CD4-positive, alpha-beta memory T cell (primary cell): ENCODE measurements around the gene GREB1L. TPM values are rescaled to one million over a fixed set of nuclear protein-coding genes. Genes with fewer than 3 reads are reported as not detected.

Source experiments
- CTCF ChIA-PET: fragments of 350-600 bp; sonication (Branson Sonifier 250); formaldehyde crosslinking; loops from one replicate; lab custom pipeline; 2021; ENCODE audit warnings: inconsistent platforms; ENCODE audit not compliant: partially characterized antibody; lab: Charles Lee
- POLR2A ChIA-PET: fragments of 350-600 bp; sonication (Branson Sonifier 250); formaldehyde crosslinking; loops from one replicate; lab custom pipeline; 2021; ENCODE audit not compliant: partially characterized antibody; lab: Charles Lee
- DNase-seq, 5 donors: peaks; one replicate each; pipeline versions ENCODE4 v3.0.0 to v3.0.0-alpha.2; 2020 to 2022; ENCODE audit warnings: mixed read lengths in 1 of 5
- H3K27ac ChIP-seq: one replicate; pipeline ENCODE4 v1.7.0; 2013; ENCODE audit warnings: low read depth, low read length
- H3K27me3 ChIP-seq: 2 replicates; pipeline ENCODE4 v1.7.0; 2013; ENCODE audit warnings: mild to moderate bottlenecking, low read length, moderate library complexity; ENCODE audit not compliant: insufficient read depth
- H3K36me3 ChIP-seq: 2 replicates; pipeline ENCODE4 v1.7.0; 2013; ENCODE audit warnings: mild to moderate bottlenecking, low read length, moderate library complexity; ENCODE audit not compliant: insufficient read depth
- H3K4me1 ChIP-seq: 2 replicates; pipeline ENCODE4 v1.7.0; 2013; ENCODE audit warnings: mild to moderate bottlenecking, low read length, moderate library complexity; ENCODE audit not compliant: insufficient read depth
- H3K4me3 ChIP-seq, 2 donors: one replicate each; pipeline ENCODE4 v1.7.0; 2013; ENCODE audit warnings: low read length in 2 of 2, mild to moderate bottlenecking in 1 of 2
- H3K9me3 ChIP-seq, 2 donors: one replicate each; pipeline ENCODE4 v1.7.0; 2013; ENCODE audit warnings: low read length in 2 of 2, control low read depth in 1 of 2; ENCODE audit not compliant: control insufficient read depth in 1 of 2
- H3K27ac Mint-ChIP-seq, 7 donors: one replicate each; pipeline ENCODE4 v1.8.0; 2020 to 2021; ENCODE audit warnings: mixed read lengths in 7 of 7, mild to moderate bottlenecking in 6 of 7, inconsistent platforms in 3 of 7, moderate library complexity in 3 of 7
- H3K27me3 Mint-ChIP-seq, 2 donors: one replicate each; pipeline ENCODE4 v1.8.0; 2020 to 2021; ENCODE audit warnings: mixed read lengths in 2 of 2
- H3K36me3 Mint-ChIP-seq, 2 donors: one replicate each; pipeline ENCODE4 v1.8.0; 2020 to 2021; ENCODE audit warnings: mixed read lengths in 2 of 2, inconsistent platforms in 1 of 2, mild to moderate bottlenecking in 1 of 2
- H3K4me1 Mint-ChIP-seq, 4 donors: one replicate each; pipeline ENCODE4 v1.8.0; 2020 to 2021; ENCODE audit warnings: mixed read lengths in 4 of 4, mild to moderate bottlenecking in 1 of 4
- H3K4me3 Mint-ChIP-seq, 8 donors: one replicate each; pipeline ENCODE4 v1.8.0; 2020 to 2021; ENCODE audit warnings: mixed read lengths in 8 of 8, mild to moderate bottlenecking in 7 of 8, moderate library complexity in 6 of 8, inconsistent platforms in 3 of 8
- H3K9me3 Mint-ChIP-seq, 8 donors: one replicate each; pipeline ENCODE4 v1.8.0; 2020 to 2021; ENCODE audit warnings: mixed read lengths in 8 of 8, mild to moderate bottlenecking in 5 of 8, inconsistent platforms in 3 of 8, moderate library complexity in 1 of 8
- intact Hi-C: fragments of 100-400 bp; cut with micrococcal nuclease; formaldehyde crosslinking; loops from one replicate; pipeline ENCODE4 v1.15.1; 2023
- polyA plus RNA-seq, 2 donors: library from polyadenylated mRNA; unstranded; fragments of 300-500 nt; fragmentation: Illumina TruSeq; gene quantifications; one replicate each; pipeline ENCODE4 v1.2.3, GENCODE V29; 2021
- total RNA-seq, 2 experiments: library from RNA; stranded (reverse); gene quantifications; one replicate each; pipeline ENCODE4 v1.2.3, GENCODE V29; 2021

GREB1L gene
- total and polyA plus RNA-seq, 4 experiments from 2014 or later = 0.16 TPM; not detected in 3

DNA sequence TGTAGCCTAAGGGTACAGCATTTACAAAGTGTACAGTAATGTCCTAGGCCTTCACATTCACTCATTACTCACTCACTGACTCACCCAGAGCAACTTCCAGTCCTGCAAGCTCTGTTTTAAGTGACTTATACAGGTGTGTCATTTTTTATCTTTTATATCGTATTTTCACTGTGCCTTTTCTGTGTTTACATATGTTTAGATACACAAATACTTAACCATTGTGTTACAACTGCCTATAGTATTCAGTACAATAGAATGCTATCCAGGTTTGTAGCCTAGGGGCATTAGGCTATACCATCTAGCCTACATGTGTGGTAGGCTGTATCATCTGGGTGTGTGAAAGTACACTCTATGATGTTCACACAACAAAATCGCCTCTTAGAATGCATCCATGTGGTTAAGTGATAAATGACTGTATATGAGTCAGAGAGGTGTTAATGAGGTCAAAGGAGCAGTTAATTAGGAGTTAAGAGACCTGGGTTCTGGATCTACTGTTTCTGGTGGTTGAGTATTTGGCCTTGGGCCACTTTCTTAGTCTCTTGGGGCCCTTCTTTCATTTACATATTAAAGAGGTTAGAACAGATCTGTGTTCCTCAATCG is 149.1 kb downstream of the GREB1L start:
- intact Hi-C loops = no loop called here
- Mint-ChIP-seq H3K36me3 (no peaks in the 10 kb centered on the region), H3K9me3 (no peaks in the 10 kb centered on the region), H3K4me3 (no peak overlapping the region), H3K27me3 (peaks cover 4 to 5% of the 10 kb centered on the region in 2 donors), H3K27ac (no peak overlapping the region), H3K4me1 (no peaks in the 10 kb centered on the region)
- DNase-seq = no peak
- H3K9me3 ChIP-seq = no peaks in the 10 kb centered on the region
- H3K27ac ChIP-seq = no peak overlapping the region
- H3K27me3 ChIP-seq = no peaks in the 10 kb centered on the region
- H3K4me1 ChIP-seq = no peaks in the 10 kb centered on the region
- H3K36me3 ChIP-seq = no peaks in the 10 kb centered on the region
- ChIA-PET POLR2A (no interaction called here), CTCF (no interaction called here)
- H3K4me3 ChIP-seq = no peak overlapping the region

GRCh38 chr18:21393986-21394385 is 152.0 kb downstream of the GREB1L start:
- POLR2A ChIA-PET = no interaction called here
- no peak for DNase-seq
- Mint-ChIP-seq H3K4me3 (no peak overlapping the region), H3K27me3 (peaks cover 4 to 5% of the 10 kb centered on the region in 2 donors), H3K9me3 (no peaks in the 10 kb centered on the region), H3K36me3 (no peaks in the 10 kb centered on the region), H3K27ac (no peak overlapping the region), H3K4me1 (no peaks in the 10 kb centered on the region)
- no peak overlapping the region for H3K27ac ChIP-seq
- H3K36me3 ChIP-seq = no peaks in the 10 kb centered on the region
- no peaks in the 10 kb centered on the region for H3K4me1 ChIP-seq
- H3K4me3 ChIP-seq = no peak overlapping the region
- H3K27me3 ChIP-seq = no peaks in the 10 kb centered on the region
- CTCF ChIA-PET = no interaction called here
- H3K9me3 ChIP-seq = no peaks in the 10 kb centered on the region
- intact Hi-C loops = no loop called here

DNA sequence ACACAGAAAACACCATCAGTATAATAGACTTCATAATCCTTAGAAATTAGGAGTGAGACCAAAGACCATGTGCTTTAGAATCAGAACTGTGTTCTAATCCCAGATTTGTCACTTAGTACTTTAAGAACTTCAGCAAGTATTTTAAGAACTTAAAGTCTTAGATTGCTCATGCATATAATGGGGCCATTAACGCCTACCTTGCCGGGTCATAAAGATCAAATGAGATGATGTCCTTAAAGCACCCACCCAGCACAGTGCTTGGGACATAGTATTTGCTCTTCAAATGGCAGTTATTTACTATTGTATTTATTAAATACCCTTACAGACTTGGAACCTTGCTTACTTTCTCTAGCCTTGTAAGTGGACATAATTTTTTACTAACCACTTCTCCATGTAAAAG is 156.1 kb downstream of the GREB1L start:
- H3K27me3 Mint-ChIP-seq = peaks cover 2 to 3% of the 10 kb centered on the region in 2 donors
- no peaks in the 10 kb centered on the region for H3K36me3 ChIP-seq
- H3K27me3 ChIP-seq = no peaks in the 10 kb centered on the region
- H3K9me3 ChIP-seq = no peaks in the 10 kb centered on the region
- DNase-seq = no peak
- POLR2A ChIA-PET = no interaction called here
- H3K4me3 ChIP-seq = no peak overlapping the region
- H3K36me3 Mint-ChIP-seq = no peaks in the 10 kb centered on the region
- H3K27ac Mint-ChIP-seq = no peak overlapping the region
- CTCF ChIA-PET = no interaction called here
- no peak overlapping the region for H3K4me3 Mint-ChIP-seq
- H3K4me1 ChIP-seq = no peaks in the 10 kb centered on the region
- H3K4me1 Mint-ChIP-seq = no peaks in the 10 kb centered on the region
- no peaks in the 10 kb centered on the region for H3K9me3 Mint-ChIP-seq
- no peak overlapping the region for H3K27ac ChIP-seq
- intact Hi-C loops = no loop called here

GRCh38 chr18:21402272-21402671 is 160.2 kb downstream of the GREB1L start:
- Mint-ChIP-seq H3K4me1 (no peaks in the 10 kb centered on the region), H3K36me3 (no peaks in the 10 kb centered on the region), H3K9me3 (no peaks in the 10 kb centered on the region), H3K27ac (no peak overlapping the region), H3K4me3 (no peak overlapping the region), H3K27me3 (peaks cover 0 to 3% of the 10 kb centered on the region in 2 donors)
- Histone ChIP-seq H3K36me3 (no peaks in the 10 kb centered on the region), H3K27ac (no peak overlapping the region), H3K9me3 (no peaks in the 10 kb centered on the region), H3K27me3 (no peaks in the 10 kb centered on the region), H3K4me3 (no peak overlapping the region), H3K4me1 (no peaks in the 10 kb centered on the region)
- POLR2A ChIA-PET = no interaction called here
- CTCF ChIA-PET = no interaction called here
- DNase-seq = no peak
- intact Hi-C loops = no loop called here

GRCh38 chr18:21404426-21404825 is 162.4 kb downstream of the GREB1L start:
- H3K27ac ChIP-seq = no peak overlapping the region
- intact Hi-C loops = no loop called here
- no peak overlapping the region for H3K4me3 ChIP-seq
- Mint-ChIP-seq H3K27ac (no peak overlapping the region), H3K4me1 (no peaks in the 10 kb centered on the region), H3K36me3 (no peaks in the 10 kb centered on the region), H3K27me3 (peaks cover 0 to 7% of the 10 kb centered on the region in 2 donors), H3K9me3 (peaks cover 0 to 2% (median 0%) of the 10 kb centered on the region in 8 donors), H3K4me3 (no peak overlapping the region)
- H3K9me3 ChIP-seq = no peaks in the 10 kb centered on the region
- POLR2A ChIA-PET = no interaction called here
- no peaks in the 10 kb centered on the region for H3K4me1 ChIP-seq
- H3K36me3 ChIP-seq = no peaks in the 10 kb centered on the region
- CTCF ChIA-PET = no interaction called here
- H3K27me3 ChIP-seq = no peaks in the 10 kb centered on the region
- DNase-seq = no peak

DNA sequence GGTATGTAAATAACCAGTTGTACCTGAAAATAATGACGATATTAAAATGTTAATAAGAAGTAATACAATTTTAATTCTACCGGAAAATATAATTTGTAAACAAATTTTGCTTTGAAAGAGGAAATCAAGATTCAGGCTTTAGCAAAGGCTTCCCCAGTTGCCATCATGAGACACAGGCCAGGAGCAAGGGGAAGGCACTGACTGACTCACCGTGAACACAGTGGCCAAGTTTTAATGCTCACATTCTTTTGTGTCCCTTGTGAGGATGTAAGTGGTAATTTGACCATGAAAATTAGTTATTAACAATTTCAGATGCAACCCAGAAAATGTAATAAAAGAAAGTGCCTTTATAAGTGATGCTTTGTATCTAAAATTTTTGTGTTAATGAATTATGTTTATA is 164.1 kb downstream of the GREB1L start:
- no peak overlapping the region for H3K4me3 ChIP-seq
- H3K27ac ChIP-seq = no peak overlapping the region
- no peak for DNase-seq
- H3K4me1 ChIP-seq = no peaks in the 10 kb centered on the region
- no peaks in the 10 kb centered on the region for H3K36me3 ChIP-seq
- ChIA-PET POLR2A (no interaction called here), CTCF (no interaction called here)
- H3K9me3 Mint-ChIP-seq = peaks cover 0 to 2% (median 0%) of the 10 kb centered on the region in 8 donors
- no peak overlapping the region for H3K4me3 Mint-ChIP-seq
- no peaks in the 10 kb centered on the region for H3K4me1 Mint-ChIP-seq
- H3K9me3 ChIP-seq = no peaks in the 10 kb centered on the region
- H3K36me3 Mint-ChIP-seq = no peaks in the 10 kb centered on the region
- no peak overlapping the region for H3K27ac Mint-ChIP-seq
- H3K27me3 ChIP-seq = no peaks in the 10 kb centered on the region
- H3K27me3 Mint-ChIP-seq = peaks cover 0 to 4% of the 10 kb centered on the region in 2 donors
- intact Hi-C loops = no loop called here

DNA sequence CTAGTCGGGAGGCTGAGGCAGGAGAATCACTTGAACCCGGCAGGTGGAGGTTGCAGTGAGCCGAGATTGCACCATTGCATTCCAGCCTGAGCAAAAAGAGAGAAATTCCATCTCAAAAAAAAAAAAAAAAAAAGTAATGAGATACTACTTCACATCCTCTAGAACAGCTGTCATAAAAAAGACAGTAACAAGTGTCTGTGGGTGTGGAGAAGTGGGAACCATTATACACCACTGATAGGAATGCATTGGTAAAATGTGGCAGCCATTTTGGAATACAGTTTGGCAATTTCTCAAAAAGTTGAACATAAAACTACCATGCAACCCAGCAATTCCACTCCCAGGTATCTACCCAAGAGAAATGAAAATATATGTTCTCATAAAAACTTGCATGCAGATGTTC is 166.6 kb downstream of the GREB1L start:
- H3K27me3 Mint-ChIP-seq = peaks cover 0 to 9% of the 10 kb centered on the region in 2 donors
- DNase-seq = no peak
- CTCF ChIA-PET = no interaction called here
- Histone ChIP-seq H3K9me3 (no peaks in the 10 kb centered on the region), H3K4me3 (no peak overlapping the region), H3K27me3 (no peaks in the 10 kb centered on the region), H3K4me1 (no peaks in the 10 kb centered on the region), H3K27ac (no peak overlapping the region), H3K36me3 (no peaks in the 10 kb centered on the region)
- H3K36me3 Mint-ChIP-seq = no peaks in the 10 kb centered on the region
- no peak overlapping the region for H3K4me3 Mint-ChIP-seq
- POLR2A ChIA-PET = no interaction called here
- H3K9me3 Mint-ChIP-seq = peaks cover 0 to 2% (median 0%) of the 10 kb centered on the region in 8 donors
- no peak overlapping the region for H3K27ac Mint-ChIP-seq
- H3K4me1 Mint-ChIP-seq = no peaks in the 10 kb centered on the region
- intact Hi-C loops = no loop called here
